Choroid plexus epithelial cell (primary cell): ENCODE measurements around the gene FGFR4.

Experiments
- DNase-seq: peaks from one replicate; pipeline ENCODE4 v3.0.0-alpha.2; 2010; ENCODE audit warnings: low read depth
- H3K4me3 ChIP-seq: 2 replicates; pipeline ENCODE4 v1.5.1; 2011; ENCODE audit warnings: low read depth, mild to moderate bottlenecking, control low read depth, low read length, moderate library complexity
- TF ChIP-seq, protein P1 (sequence below): conservative IDR thresholded peaks from 2 replicates; pipeline ENCODE4 v1.5.1; 2011; ENCODE audit warnings: low read depth, mild to moderate bottlenecking, control low read depth, inconsistent platforms, low read length, moderate library complexity

The FGFR4 gene

DNA sequence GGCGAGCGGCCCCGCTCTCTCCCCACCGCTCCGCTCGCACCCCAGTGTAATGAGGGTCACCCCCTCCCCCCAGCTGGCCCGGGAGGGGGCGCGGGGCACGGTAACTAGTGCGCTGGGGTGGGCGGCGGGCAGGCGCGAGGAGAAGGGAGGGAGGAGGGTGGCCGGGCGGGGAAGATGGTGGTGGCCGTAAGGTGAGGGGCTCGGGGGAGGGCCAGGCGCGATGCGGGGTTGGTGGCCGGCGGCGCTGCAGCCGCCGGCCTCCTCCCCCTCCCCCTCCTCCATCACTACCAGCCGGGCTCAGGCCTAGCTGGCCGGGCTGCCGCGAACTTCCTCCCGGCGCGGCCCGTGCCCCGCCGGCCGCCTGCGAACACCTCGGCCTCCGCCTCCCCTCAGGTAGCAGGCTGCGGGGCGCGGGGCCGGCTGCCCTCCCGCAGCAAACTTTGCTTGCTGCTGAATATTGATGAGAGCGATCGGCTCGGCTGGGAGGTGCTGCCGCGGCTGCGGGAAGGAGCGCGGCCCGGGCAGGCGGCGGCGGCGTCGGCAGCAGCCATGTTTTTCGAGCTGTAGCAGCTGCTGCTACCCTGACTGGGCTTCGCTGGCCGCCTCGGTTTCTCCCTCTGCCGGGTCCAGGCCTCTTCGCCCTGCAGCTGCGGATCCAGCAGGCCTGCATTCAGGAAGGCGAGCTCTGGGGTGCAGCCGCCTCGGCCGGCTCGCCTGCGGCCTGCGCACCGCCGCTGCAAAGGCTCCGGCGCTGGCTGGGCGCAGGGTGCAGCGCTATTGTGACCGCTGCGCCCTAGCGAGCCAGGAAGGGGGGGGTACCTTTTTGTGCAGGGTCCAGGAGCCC, 47.4 kb downstream of the FGFR4 start:
- peak; percentile 55 for DNase-seq
- H3K4me3 ChIP-seq, result peak overlapping the region; percentile 73
- TF ChIP-seq, protein P1, sequence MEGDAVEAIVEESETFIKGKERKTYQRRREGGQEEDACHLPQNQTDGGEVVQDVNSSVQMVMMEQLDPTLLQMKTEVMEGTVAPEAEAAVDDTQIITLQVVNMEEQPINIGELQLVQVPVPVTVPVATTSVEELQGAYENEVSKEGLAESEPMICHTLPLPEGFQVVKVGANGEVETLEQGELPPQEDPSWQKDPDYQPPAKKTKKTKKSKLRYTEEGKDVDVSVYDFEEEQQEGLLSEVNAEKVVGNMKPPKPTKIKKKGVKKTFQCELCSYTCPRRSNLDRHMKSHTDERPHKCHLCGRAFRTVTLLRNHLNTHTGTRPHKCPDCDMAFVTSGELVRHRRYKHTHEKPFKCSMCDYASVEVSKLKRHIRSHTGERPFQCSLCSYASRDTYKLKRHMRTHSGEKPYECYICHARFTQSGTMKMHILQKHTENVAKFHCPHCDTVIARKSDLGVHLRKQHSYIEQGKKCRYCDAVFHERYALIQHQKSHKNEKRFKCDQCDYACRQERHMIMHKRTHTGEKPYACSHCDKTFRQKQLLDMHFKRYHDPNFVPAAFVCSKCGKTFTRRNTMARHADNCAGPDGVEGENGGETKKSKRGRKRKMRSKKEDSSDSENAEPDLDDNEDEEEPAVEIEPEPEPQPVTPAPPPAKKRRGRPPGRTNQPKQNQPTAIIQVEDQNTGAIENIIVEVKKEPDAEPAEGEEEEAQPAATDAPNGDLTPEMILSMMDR, result no peak

DNA sequence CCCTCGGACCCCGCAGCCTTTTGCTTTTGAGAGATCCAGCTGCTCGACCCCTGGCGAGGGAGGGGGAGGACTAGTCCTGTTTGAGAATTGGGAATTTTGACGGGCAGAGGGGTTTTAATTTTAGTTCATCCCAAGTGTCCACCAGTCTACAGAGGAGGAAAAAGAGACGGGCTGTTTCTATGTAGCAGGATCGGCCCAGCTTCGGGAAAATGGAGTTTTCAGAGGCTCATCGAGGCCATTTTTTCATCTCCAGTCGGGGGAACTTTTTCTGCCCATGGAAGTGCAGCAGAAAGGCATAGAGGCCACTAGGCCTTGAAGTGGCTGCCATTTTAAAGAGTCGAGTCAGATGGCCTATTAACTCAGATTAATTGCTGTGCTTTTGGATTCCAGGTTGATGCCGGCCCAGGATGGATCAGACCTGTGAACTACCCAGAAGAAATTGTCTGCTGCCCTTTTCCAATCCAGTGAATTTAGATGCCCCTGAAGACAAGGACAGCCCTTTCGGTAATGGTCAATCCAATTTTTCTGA, 48.0 kb downstream of the FGFR4 start:
- DNase-seq, result no peak

DNA sequence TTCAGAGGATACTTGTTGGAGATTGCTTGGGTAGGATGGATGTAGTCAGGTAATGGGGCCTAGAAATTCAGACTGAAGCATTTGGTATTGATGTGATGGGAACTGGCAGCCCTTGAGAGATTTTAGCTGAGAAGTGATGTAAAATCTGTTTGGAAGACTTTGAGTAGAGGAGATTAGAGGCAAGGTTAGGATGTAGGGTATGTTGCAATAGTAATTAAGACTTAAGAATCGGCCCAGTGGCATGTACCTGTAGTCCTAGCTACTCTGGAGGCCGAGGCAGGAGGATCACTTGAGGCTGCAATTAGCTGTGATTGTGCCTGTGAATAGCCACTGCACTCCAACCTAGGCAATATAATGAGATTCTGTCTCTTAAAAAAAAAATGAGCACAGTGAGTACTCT, 53.6 kb downstream of the FGFR4 start:
- TF ChIP-seq, protein P1, result no peak
- DNase-seq, result no peak
- H3K4me3 ChIP-seq, result no peak overlapping the region

More for the DNA sequence above, 48.0 kb downstream of the FGFR4 start:
- TF ChIP-seq, protein P1, result no peak
- H3K4me3 ChIP-seq, result peak overlapping the region; percentile 73

GRCh38 chr5:177141496-177141895, 54.8 kb downstream of the FGFR4 start:
- no peak for DNase-seq
- TF ChIP-seq, protein P1, result no peak
- H3K4me3 ChIP-seq, result no peak overlapping the region

- TF ChIP-seq, protein P1, result no peak
These were observed 55.4 kb downstream of the FGFR4 start for GRCh38 chr5:177142098-177142611.

DNA sequence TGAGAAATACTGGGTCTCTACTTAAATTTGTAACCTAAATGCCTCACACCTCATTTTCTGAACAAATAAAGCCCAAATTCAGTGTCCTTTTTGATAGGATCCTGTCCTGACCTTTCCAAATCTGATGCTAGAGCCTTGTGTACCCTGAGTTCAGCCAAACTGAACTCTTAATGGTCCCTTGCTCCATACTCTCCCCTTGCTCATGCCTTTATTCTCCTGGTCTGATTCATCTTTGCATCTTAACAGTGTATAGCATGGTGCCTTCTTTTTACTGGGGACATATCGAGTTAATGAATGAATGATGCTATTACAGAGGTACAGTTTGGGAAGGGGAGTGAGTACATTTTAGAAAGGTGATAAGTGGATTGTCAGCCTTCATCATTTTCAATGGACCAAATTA, 56.1 kb downstream of the FGFR4 start:
- no peak overlapping the region for H3K4me3 ChIP-seq
- TF ChIP-seq, protein P1, result no peak
- no peak for DNase-seq

More at GRCh38 chr5:177142098-177142611, 55.4 kb downstream of the FGFR4 start:
- H3K4me3 ChIP-seq, result no peak overlapping the region
- no peak for DNase-seq
